MCF 10A (cell line): Measurements from ENCODE around the gene NFIB. TPM values are rescaled to one million over a fixed set of nuclear protein-coding genes. Genes with fewer than 3 reads are reported as not detected.

Experiments
- BruUV-seq: library from RNA; stranded (reverse); fragments of 400-500 nt; replicated peaks from 2 replicates; lab custom pipeline; 2021; lab: Mats Ljungman, UMichigan
- CTCF ChIA-PET: fragments of 300-600 bp; sonication (Branson Sonifier 250); formaldehyde crosslinking; extraction: SDS; loops from one replicate; lab custom pipeline; 2021; ENCODE audit warnings: antibody characterized with exemption, inconsistent platforms; lab: Yijun Ruan, JAX
- POLR2A ChIA-PET: fragments of 300-600, 350-650 bp; sonication (Branson Sonifier 250); formaldehyde crosslinking; extraction: SDS; loops from one replicate; lab custom pipeline; 2020; ENCODE audit warnings: antibody characterized with exemption, inconsistent platforms; lab: Yijun Ruan, JAX
- DNase-seq: peaks from one replicate; pipeline ENCODE4 v3.0.0-alpha.2; 2018; ENCODE audit not compliant: unreplicated experiment
- H3K27ac Mint-ChIP-seq: one replicate; pipeline ENCODE4 v1.8.0; 2022; ENCODE audit warnings: mild to moderate bottlenecking, low read depth, mixed read lengths; ENCODE audit not compliant: unreplicated experiment
- H3K27me3 Mint-ChIP-seq: one replicate; pipeline ENCODE4 v1.8.0; 2022; ENCODE audit warnings: mixed read lengths; ENCODE audit not compliant: insufficient read depth, unreplicated experiment
- H3K36me3 Mint-ChIP-seq: one replicate; pipeline ENCODE4 v1.8.0; 2022; ENCODE audit warnings: mild to moderate bottlenecking, moderate library complexity, mixed read lengths; ENCODE audit not compliant: insufficient read depth, unreplicated experiment
- H3K4me1 Mint-ChIP-seq: one replicate; pipeline ENCODE4 v1.8.0; 2022; ENCODE audit warnings: mixed read lengths; ENCODE audit not compliant: insufficient read depth, unreplicated experiment
- H3K4me3 Mint-ChIP-seq: one replicate; pipeline ENCODE4 v1.8.0; 2022; ENCODE audit warnings: mild to moderate bottlenecking, moderate library complexity, mixed read lengths; ENCODE audit not compliant: unreplicated experiment
- H3K9me3 Mint-ChIP-seq: one replicate; pipeline ENCODE4 v1.8.0; 2022; ENCODE audit warnings: mixed read lengths; ENCODE audit not compliant: unreplicated experiment
- CTCF ChIP-seq: fragments of 200-600 bp; IDR thresholded peaks from one replicate; pipeline ENCODE4 v1.8.0; 2022; ENCODE audit warnings: antibody characterized with exemption, mild to moderate bottlenecking; ENCODE audit not compliant: unreplicated experiment
- intact Hi-C: fragments of 100-400 bp; cut with micrococcal nuclease; formaldehyde crosslinking; loops from 2 replicates; pipeline ENCODE4 v1.14.1; 2022
- total RNA-seq: library from RNA; stranded (reverse); gene quantifications from 2 replicates; pipeline ENCODE4 v1.2.3, GENCODE V29; 2022

Gene NFIB
- total RNA-seq, 1 experiment from 2014 or later, result 70.8 TPM

- H3K36me3 Mint-ChIP-seq, result no peaks in the 10 kb centered on the region
- TF ChIP-seq CTCF, result no peak
- no peak overlapping the region for H3K27ac Mint-ChIP-seq
- CTCF ChIA-PET, result interaction anchor here (0.6 to 1.6 kb wide), 5 partner anchors 71 to 1006 kb away, joined by 3 to 5 read pairs (median 4); no protein-coding TSS in a partner anchor
- no peak overlapping the region for H3K4me3 Mint-ChIP-seq
- H3K27me3 Mint-ChIP-seq, result no peaks in the 10 kb centered on the region
- no peaks in the 10 kb centered on the region for H3K9me3 Mint-ChIP-seq
- POLR2A ChIA-PET, result no interaction called here
- intact Hi-C loops, result no loop called here
- BruUV-seq, result no TSS peak
- no peak for DNase-seq
- H3K4me1 Mint-ChIP-seq, result peaks cover 11% of the 10 kb centered on the region
These were observed 42.7 kb upstream of the NFIB start for GRCh38 chr9:14356351-14357265.

GRCh38 chr9:14354201-14354600 lies 40.3 kb upstream of the NFIB start:
- DNase-seq, result no peak
- TF ChIP-seq CTCF, result no peak

GRCh38 chr9:14353222-14354056 lies 39.5 kb upstream of the NFIB start:
- peak; percentile 85 for DNase-seq
- peak; percentile 84 for TF ChIP-seq CTCF
- CTCF ChIA-PET, result interaction anchor here (0.5 to 3.6 kb wide), 92 partner anchors 8 to 1139 kb away, joined by 3 to 64 read pairs (median 4); no protein-coding TSS in a partner anchor
- H3K4me3 Mint-ChIP-seq, result peak overlapping the region; percentile 56
- intact Hi-C loops, result loop anchor here (1.0 to 5.0 kb wide), 6 partner anchors 31 to 1321 kb away; partner anchors contain the start of gene NFIB
- H3K9me3 Mint-ChIP-seq, result no peaks in the 10 kb centered on the region
- peaks cover 11% of the 10 kb centered on the region for H3K4me1 Mint-ChIP-seq
- no peaks in the 10 kb centered on the region for H3K27me3 Mint-ChIP-seq
- no peaks in the 10 kb centered on the region for H3K36me3 Mint-ChIP-seq
- BruUV-seq, result no TSS peak
- POLR2A ChIA-PET, result interaction anchor here (0.6 to 1.6 kb wide), 7 partner anchors 27 to 926 kb away, joined by 3 to 4 read pairs (median 3); no protein-coding TSS in a partner anchor
- peak overlapping the region; percentile 60 for H3K27ac Mint-ChIP-seq

More at GRCh38 chr9:14354201-14354600, 40.3 kb upstream of the NFIB start:
- ChIA-PET POLR2A (interaction anchor here (0.7 to 1.6 kb wide), 3 partner anchors 15 to 926 kb away, joined by 3 to 4 read pairs (median 4); no protein-coding TSS in a partner anchor), CTCF (interaction anchor here (0.6 to 3.6 kb wide), 52 partner anchors 8 to 1177 kb away, joined by 3 to 64 read pairs (median 5); no protein-coding TSS in a partner anchor)
- H3K36me3 Mint-ChIP-seq, result no peaks in the 10 kb centered on the region
- BruUV-seq, result no TSS peak
- H3K4me3 Mint-ChIP-seq, result no peak overlapping the region
- H3K4me1 Mint-ChIP-seq, result peaks cover 11% of the 10 kb centered on the region
- no peak overlapping the region for H3K27ac Mint-ChIP-seq
- intact Hi-C loops, result loop anchor here (5.0 kb wide), 3 partner anchors 42 to 1322 kb away; partner anchors contain the start of gene NFIB
- H3K9me3 Mint-ChIP-seq, result no peaks in the 10 kb centered on the region
- H3K27me3 Mint-ChIP-seq, result no peaks in the 10 kb centered on the region
